DMS53 treated with DMSO at 0.1 percent for 48 hours (cell line): ENCODE data around the gene RAE1.

Experiments used
- DNase-seq: peaks from one replicate; lab custom pipeline; 2025; ENCODE audit not compliant: unreplicated experiment; lab: John Stamatoyannopoulos, UW

The RAE1 gene

GRCh38 chr20:57398901-57399535 lies 48.0 kb downstream of the RAE1 start:
- no peak for DNase-seq

DNA sequence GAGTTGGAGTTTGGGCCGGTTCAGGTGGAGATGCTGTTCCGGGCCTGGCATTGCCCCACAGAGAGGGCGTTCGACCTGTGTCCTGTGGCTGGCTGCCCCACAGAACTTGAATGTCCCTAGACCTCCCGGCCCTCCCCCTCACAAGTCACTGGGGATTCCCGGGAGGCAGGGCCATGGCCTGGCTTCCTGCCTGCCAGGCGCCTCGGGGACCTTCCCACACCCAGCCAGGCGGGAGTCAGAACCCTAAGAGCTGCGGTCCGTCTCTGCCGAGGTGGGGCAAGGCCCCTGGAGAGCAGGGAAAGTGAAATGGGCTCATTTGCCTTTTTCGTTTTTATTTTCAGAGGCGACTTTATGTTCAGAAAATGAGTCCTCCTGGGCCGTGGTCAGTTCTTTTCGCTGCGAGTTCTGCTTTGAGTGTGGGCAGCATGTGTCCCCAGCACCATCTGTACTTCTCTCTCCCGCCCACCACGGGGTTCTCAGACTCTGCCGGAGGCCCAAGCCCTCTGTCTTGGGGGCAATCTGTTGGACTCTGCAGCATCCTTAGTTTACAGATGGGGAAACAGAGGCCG lies 48.6 kb downstream of the RAE1 start:
- no peak for DNase-seq

DNA sequence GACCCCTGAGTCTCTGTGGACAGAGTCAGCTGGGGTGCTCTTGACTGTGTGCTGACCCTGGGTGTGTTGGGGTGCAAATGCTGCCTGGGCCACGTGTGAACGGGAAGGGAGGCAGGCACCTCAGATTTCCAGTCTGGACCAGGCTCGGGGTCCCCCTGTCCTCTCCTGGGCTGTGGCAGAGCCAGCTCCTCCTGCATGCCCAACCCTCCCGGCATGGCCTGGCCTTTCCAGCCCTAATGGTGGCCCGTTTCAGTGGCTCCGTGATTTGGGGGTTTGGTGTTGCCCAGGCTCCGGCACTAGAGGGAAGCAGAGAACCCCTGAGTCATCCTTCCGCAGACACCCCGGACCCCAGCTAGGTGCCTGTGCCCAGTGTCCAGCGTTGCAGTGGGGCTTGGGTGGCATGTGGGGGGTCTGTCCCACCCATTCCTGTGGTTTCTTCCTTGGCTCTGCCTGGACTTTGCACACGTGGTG lies 49.2 kb downstream of the RAE1 start:
- DNase-seq: no peak

DNA sequence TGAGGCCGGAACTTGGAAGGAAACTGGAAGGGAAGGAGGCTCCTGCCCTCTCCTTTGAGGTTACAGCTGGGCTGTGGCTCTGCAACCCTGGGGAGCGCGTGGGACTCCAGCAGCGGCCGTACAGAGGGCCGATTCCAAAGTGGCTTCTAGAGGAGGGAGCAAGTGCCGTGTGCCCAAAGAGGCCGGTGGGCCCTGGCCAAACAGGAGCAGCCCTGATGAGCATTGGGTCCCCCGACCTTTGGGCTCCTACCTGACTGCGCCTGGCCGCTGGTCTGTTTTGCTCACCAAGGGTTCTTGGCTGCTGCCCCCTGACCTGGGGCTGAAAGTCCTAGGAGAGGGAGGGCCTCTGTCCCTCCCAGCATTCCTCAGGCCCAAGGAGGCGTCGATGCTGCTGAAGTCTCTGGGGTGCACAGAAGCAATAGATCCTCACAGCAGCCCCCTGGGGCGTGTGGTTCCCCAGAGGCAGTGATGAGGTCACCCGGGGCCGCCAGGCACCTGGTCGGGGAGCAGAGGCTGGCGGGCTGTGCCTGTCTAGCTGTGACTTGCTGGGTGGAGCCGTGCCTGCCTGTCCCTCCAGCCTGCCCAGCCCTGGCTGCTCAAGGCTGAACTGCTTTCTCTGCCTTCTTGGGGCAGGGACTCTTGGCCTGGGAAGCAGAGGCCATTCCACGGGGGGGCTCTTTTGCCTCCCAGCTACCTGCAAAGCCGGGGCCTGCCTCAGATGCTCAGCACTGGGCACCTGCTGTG lies 49.9 kb downstream of the RAE1 start:
- no peak for DNase-seq

- DNase-seq: no peak
Observed at GRCh38 chr20:57401565-57401918, 50.5 kb downstream of the RAE1 start.

GRCh38 chr20:57402206-57403125 lies 51.4 kb downstream of the RAE1 start:
- DNase-seq: no peak

DNA sequence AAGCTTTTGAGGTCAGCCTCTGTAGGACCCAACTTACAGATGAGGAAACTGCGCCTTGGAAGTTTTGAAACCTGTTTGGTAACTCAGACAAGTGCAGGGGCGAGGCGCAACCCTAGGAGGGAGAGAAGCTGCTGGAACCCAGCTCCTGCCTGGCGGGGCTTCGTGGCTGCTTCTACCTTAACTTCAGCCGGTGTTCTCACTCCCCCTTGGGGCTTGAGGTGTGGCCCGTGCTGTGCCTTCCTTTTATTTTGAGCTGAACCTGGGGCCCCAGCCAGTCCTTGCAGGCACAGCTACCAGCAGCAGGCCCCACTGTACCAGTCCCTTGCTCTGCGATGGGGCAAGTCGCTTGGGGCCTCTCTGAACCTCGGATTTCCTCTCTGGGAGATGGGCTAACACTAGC lies 52.2 kb downstream of the RAE1 start:
- no peak for DNase-seq

DNA sequence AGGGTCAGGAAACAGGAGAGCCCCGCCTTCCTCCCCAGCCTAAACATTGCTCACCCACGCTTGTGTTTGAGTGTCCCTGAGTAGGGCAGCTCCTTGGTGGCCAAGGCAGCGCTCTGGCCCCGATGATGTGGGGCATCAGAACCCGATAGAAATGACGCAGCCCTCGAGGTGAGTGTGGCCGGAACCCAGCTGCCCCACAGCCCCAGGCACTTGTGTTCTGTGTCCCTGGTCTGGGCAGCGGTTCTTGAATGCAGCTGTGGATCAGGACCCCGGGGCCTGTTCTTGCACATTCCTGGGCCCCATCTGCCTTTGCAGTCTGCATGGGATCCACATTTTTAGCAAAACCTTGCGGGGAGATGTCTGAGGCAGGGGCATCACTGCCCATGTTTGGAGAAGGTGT lies 53.0 kb downstream of the RAE1 start:
- no peak for DNase-seq

- no peak for DNase-seq
Observed at GRCh38 chr20:57404419-57405072, 53.5 kb downstream of the RAE1 start.

- no peak for DNase-seq
Observed at GRCh38 chr20:57405236-57406016, 54.4 kb downstream of the RAE1 start.

DNA sequence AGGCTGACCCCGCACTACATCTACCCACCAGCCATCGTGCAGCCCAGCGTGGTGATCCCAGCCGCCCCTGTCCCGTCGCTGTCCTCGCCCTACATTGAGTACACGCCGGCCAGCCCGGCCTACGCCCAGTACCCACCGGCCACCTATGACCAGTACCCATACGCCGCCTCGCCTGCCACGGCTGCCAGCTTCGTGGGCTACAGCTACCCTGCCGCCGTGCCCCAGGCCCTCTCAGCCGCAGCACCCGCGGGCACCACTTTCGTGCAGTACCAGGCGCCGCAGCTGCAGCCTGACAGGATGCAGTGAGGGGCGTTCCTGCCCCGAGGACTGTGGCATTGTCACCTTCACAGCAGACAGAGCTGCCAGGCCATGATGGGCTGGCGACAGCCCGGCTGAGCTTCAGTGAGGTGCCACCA lies 56.5 kb downstream of the RAE1 start:
- DNase-seq: no peak

- no peak for DNase-seq
Observed at GRCh38 chr20:57408131-57408530, 57.1 kb downstream of the RAE1 start.

- DNase-seq: no peak
Observed at GRCh38 chr20:57408536-57409233, 57.6 kb downstream of the RAE1 start.

GRCh38 chr20:57409316-57409671 lies 58.2 kb downstream of the RAE1 start:
- DNase-seq: no peak

DNA sequence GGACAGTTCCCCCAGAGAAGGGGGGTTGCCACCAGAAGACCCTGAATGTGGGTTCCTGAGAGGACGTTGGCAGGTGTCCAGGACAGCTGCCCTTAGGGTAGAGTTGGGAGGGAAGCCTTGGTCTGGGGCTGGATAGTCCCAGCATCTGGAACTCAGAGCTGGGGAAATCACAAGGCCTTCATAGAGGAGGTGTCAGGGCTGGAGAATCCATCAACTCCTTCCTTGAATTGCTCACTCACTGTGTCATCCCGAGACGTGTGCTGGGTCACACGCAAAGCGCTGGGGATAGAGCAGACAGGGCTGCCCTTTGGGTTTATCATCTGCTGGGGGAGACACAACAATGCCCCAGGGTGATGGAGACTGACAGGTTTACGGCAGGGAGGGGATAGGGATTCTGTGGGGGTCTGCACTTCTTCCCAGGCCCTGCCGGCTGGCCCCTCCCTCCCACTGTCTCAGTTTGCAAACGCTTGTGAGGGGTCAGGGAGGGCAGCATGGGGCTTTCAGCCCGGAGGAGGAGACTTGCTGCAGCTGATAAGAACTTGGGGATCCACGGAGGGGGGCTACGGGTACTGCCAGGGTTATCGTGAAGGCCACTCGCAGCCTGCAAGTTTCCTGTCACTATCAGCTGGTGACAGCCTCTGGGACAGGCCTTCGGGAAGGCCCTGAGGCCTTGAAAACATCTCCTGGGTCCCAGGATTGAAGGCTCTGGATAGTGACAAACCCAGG lies 58.8 kb downstream of the RAE1 start:
- no peak for DNase-seq

- DNase-seq: no peak
Observed at GRCh38 chr20:57410398-57410920, 59.4 kb downstream of the RAE1 start.

DNA sequence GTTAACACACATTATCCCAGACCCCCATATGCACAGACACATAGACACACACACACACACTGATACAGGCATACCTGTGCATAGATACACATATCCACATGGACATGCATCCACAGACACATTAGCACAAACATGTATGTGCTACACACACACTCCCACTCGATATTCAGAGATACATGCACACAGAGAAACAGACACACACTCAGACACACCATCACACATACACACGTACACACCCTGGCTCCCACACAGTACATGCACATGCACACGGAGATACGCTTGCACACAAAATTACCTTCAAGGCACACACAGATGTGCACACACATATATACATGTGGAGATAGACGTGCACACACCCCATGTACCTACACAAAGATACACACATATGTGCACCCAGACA lies 59.9 kb downstream of the RAE1 start:
- no peak for DNase-seq

DNA sequence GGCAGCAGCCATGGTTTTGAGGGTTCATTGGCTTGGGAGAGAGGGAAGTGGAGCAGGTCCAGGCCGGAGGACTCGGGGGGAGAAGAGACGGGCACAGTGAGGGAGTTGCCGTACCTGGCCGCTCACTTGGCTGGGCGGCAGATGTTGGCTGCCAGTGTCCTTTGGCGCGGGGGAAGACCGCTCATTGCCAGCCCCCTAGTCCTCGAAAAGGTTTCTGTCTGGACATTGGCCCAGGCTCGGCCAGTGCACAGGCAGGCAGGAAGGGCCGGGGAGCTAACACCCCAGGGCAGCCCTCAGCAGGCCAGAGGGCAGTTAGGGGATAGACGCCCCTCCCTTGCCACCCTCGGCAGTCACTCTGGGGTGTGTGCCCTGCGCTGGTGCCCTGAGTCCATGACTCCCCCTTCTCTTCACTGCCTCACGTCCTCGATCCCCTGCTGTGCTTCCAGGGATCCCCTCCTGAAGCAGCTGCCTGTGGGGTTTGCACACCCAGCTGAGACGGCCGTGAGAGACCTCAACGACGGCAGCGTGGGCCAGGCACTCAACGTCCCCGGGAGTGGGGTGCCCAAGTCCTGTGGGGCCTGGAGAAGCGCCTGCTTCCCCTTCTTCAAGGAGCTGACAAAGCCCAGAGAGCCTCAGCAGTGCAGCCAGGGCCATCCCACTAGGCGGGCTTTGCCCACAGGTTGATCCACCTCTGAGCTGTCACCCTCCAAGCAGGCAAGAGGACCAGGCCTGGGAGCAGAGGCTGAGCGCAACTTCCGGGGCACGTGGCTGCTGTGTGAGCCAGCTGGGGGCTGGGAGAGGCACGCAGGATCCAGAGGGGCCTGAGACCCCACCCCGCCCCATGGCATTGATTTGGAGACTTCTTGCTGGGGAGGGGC lies 60.6 kb downstream of the RAE1 start:
- no peak for DNase-seq
